ENCODE data around the gene CA5A.
"Not testable (repeated sequence)": the region's sequence is repeated elsewhere in the genome, so short reads cannot be mapped to it uniquely, and the experiment has no call there.

Gene CA5A

GRCh38 chr16:87918338-87918737, 18.0 kb downstream of the CA5A start:
- ATAC-seq (ENCODE audit: insufficient read depth, low read depth) = no peak
- Histone ChIP-seq H3K27ac (ENCODE audit: low read length) (no peak overlapping the region), H3K4me3 (ENCODE audit: low read depth in 1 of 2, low read length in 2 of 2) (no peak overlapping the region)

GRCh38 chr16:87917503-87917902, 18.8 kb downstream of the CA5A start:
- no peaks in the 10 kb centered on the region for H4K20me1 ChIP-seq (ENCODE audit: insufficient read depth, low read length)
- H2AFZ ChIP-seq (ENCODE audit: low read depth, low read length) = no peak overlapping the region
- ATAC-seq (ENCODE audit: insufficient read depth, low read depth) (no peak), DNase-seq (no peak)
- H3K4me1 ChIP-seq (ENCODE audit: insufficient read depth, low read length) = no peaks in the 10 kb centered on the region
- no peaks in the 10 kb centered on the region for H3K79me2 ChIP-seq (ENCODE audit: insufficient read depth, low read length)
- no peak overlapping the region for H3K9ac ChIP-seq (ENCODE audit: low read depth, low read length)
- no peak overlapping the region for H3K4me2 ChIP-seq (ENCODE audit: insufficient read depth, low read length)
- H3K27me3 ChIP-seq (ENCODE audit: insufficient read depth, low read length, poor library complexity) = no peaks in the 10 kb centered on the region
- H3K9me3 ChIP-seq (ENCODE audit: insufficient read depth, low read length, severe bottlenecking) = no peaks in the 10 kb centered on the region
- H3K27ac ChIP-seq (ENCODE audit: low read length) = no peak overlapping the region
- TF ChIP-seq EZH2 (IDR thresholded peaks at IDR 0.05; ENCODE audit: borderline replicate concordance, low read depth, low read length, severe bottlenecking) = no peak
- TF ChIP-seq CTCF (IDR thresholded peaks at IDR 0.05; ENCODE audit: borderline replicate concordance, extremely low read depth, low read length, poor library complexity, severe bottlenecking) = no peak
- H3K4me3 ChIP-seq (ENCODE audit: low read depth in 1 of 2, low read length in 2 of 2) = no peak overlapping the region
- no peaks in the 10 kb centered on the region for H3K36me3 ChIP-seq (ENCODE audit: insufficient read depth, low read length)

More at GRCh38 chr16:87918338-87918737, 18.0 kb downstream of the CA5A start:
- Histone ChIP-seq H3K4me2 (ENCODE audit: insufficient read depth, low read length) (no peak overlapping the region), H3K9me3 (ENCODE audit: insufficient read depth, low read length, severe bottlenecking) (no peaks in the 10 kb centered on the region), H4K20me1 (ENCODE audit: insufficient read depth, low read length) (no peaks in the 10 kb centered on the region), H3K36me3 (ENCODE audit: insufficient read depth, low read length) (no peaks in the 10 kb centered on the region), H3K79me2 (ENCODE audit: insufficient read depth, low read length) (no peaks in the 10 kb centered on the region), H3K27me3 (ENCODE audit: insufficient read depth, low read length, poor library complexity) (no peaks in the 10 kb centered on the region), H3K4me1 (ENCODE audit: insufficient read depth, low read length) (no peaks in the 10 kb centered on the region), H2AFZ (ENCODE audit: low read depth, low read length) (no peak overlapping the region), H3K9ac (ENCODE audit: low read depth, low read length) (no peak overlapping the region)
- TF ChIP-seq EZH2 (IDR thresholded peaks at IDR 0.05; ENCODE audit: borderline replicate concordance, low read depth, low read length, severe bottlenecking) (no peak), CTCF (IDR thresholded peaks at IDR 0.05; ENCODE audit: borderline replicate concordance, extremely low read depth, low read length, poor library complexity, severe bottlenecking) (no peak)
- no peak for DNase-seq

DNA sequence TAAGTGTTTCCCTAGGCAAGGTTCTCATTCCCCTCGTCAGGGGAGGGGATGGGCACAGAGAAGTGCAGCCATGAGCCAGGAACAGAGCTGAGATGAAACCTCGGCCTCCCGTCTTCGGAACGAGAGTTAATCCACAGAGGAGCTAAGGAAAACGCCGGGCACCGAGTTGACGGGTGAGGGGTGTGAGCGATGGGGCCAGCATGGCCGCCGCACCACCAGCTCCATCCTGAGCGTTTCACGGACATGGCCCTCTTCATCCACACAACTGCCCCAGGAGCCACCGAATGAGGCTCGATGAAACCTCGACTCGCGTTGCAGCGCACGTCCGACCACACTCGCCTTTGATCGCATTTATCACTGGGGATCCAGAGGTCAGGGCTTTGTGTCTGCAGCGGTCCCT, 21.5 kb downstream of the CA5A start:
- Histone ChIP-seq H3K9me3 (ENCODE audit: insufficient read depth, low read length, severe bottlenecking) (no peaks in the 10 kb centered on the region), H2AFZ (ENCODE audit: low read depth, low read length) (no peak overlapping the region), H3K36me3 (ENCODE audit: insufficient read depth, low read length) (no peaks in the 10 kb centered on the region), H3K4me1 (ENCODE audit: insufficient read depth, low read length) (peaks cover under 1% of the 10 kb centered on the region), H3K4me2 (ENCODE audit: insufficient read depth, low read length) (no peak overlapping the region), H3K27me3 (ENCODE audit: insufficient read depth, low read length, poor library complexity) (no peaks in the 10 kb centered on the region), H4K20me1 (ENCODE audit: insufficient read depth, low read length) (no peaks in the 10 kb centered on the region), H3K79me2 (ENCODE audit: insufficient read depth, low read length) (no peaks in the 10 kb centered on the region), H3K4me3 (ENCODE audit: low read depth in 1 of 2, low read length in 2 of 2) (no peak overlapping the region), H3K27ac (ENCODE audit: low read length) (no peak overlapping the region), H3K9ac (ENCODE audit: low read depth, low read length) (no peak overlapping the region)
- ATAC-seq (ENCODE audit: insufficient read depth, low read depth) (no peak), DNase-seq (no peak)
- TF ChIP-seq CTCF (IDR thresholded peaks at IDR 0.05; ENCODE audit: borderline replicate concordance, extremely low read depth, low read length, poor library complexity, severe bottlenecking) (no peak), EZH2 (IDR thresholded peaks at IDR 0.05; ENCODE audit: borderline replicate concordance, low read depth, low read length, severe bottlenecking) (no peak)

- H2AFZ ChIP-seq (ENCODE audit: low read depth, low read length); H3K79me2 ChIP-seq (ENCODE audit: insufficient read depth, low read length); H3K4me1 ChIP-seq (ENCODE audit: insufficient read depth, low read length); H4K20me1 ChIP-seq (ENCODE audit: insufficient read depth, low read length); H3K9me3 ChIP-seq (ENCODE audit: insufficient read depth, low read length, severe bottlenecking); H3K9ac ChIP-seq (ENCODE audit: low read depth, low read length); H3K27ac ChIP-seq (ENCODE audit: low read length); ATAC-seq (ENCODE audit: insufficient read depth, low read depth); DNase-seq; H3K27me3 ChIP-seq (ENCODE audit: insufficient read depth, low read length, poor library complexity); H3K36me3 ChIP-seq (ENCODE audit: insufficient read depth, low read length); H3K4me3 ChIP-seq (ENCODE audit: low read depth in 1 of 2, low read length in 2 of 2); H3K4me2 ChIP-seq (ENCODE audit: insufficient read depth, low read length): not testable (repeated sequence)
Measured at GRCh38 chr16:87914021-87914725, 22.2 kb downstream of the CA5A start.

DNA sequence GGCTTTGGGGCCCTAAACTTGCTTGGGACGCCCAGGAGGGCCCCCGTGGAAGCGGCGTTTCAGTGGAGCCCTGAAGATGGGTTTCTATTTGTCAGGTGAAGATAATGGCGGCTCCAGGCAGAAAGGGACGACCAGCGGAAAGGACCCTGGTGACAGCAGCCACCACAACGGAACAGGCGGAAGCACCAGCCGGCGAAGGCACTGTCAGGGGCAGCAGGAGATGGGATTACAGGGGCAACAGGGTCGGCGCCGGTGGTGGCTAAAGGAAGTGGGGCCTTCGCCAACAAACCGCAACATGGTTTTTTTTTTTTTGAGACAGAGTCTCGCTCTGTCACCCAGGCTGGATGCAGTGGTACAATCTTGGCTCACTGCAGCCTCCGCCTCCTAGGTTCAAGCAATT, 23.6 kb downstream of the CA5A start:
- H3K9ac ChIP-seq (ENCODE audit: low read depth, low read length); H3K9me3 ChIP-seq (ENCODE audit: insufficient read depth, low read length, severe bottlenecking); H3K4me3 ChIP-seq (ENCODE audit: low read depth in 1 of 2, low read length in 2 of 2); H3K36me3 ChIP-seq (ENCODE audit: insufficient read depth, low read length); DNase-seq; H3K4me1 ChIP-seq (ENCODE audit: insufficient read depth, low read length); H3K27me3 ChIP-seq (ENCODE audit: insufficient read depth, low read length, poor library complexity); ATAC-seq (ENCODE audit: insufficient read depth, low read depth); H3K79me2 ChIP-seq (ENCODE audit: insufficient read depth, low read length); H4K20me1 ChIP-seq (ENCODE audit: insufficient read depth, low read length); H3K27ac ChIP-seq (ENCODE audit: low read length); H3K4me2 ChIP-seq (ENCODE audit: insufficient read depth, low read length); H2AFZ ChIP-seq (ENCODE audit: low read depth, low read length): not testable (repeated sequence)

Measured in DND-41 (cell line).